ENCODE data around the gene GRIFIN. TPM values are rescaled to one million over a fixed set of nuclear protein-coding genes. Genes with fewer than 3 reads are reported as not detected.

GRIFIN gene
- total and polyA plus RNA-seq, 9 donors = 0.19 TPM; not detected in 8

- 73% methylated on average over 2 of the region's 6 CpGs for WGBS (ENCODE audit: insufficient coverage)
- no peaks in the 10 kb centered on the region for H3K36me3 ChIP-seq (ENCODE audit: control insufficient read depth, insufficient read depth, low read length)
- peaks cover 2% of the 10 kb centered on the region for H3K27me3 ChIP-seq (ENCODE audit: control insufficient read depth, insufficient read depth, low read length)
- H3K4me1 ChIP-seq (ENCODE audit: control insufficient read depth, insufficient read depth, low read length) = peaks cover 79% of the 10 kb centered on the region
- H3K27ac ChIP-seq (ENCODE audit: low read length) = peak overlapping the region; percentile 72
- no peaks in the 10 kb centered on the region for H3K9me3 ChIP-seq (replicated peaks; ENCODE audit: control insufficient read depth, low read depth, low read length)
- DNase-seq = no peak
- no peak overlapping the region for H3K4me3 ChIP-seq (ENCODE audit: low read length)
Measured at GRCh38 chr7:2498708-2499107, 22.5 kb upstream of the GRIFIN start.

DNA sequence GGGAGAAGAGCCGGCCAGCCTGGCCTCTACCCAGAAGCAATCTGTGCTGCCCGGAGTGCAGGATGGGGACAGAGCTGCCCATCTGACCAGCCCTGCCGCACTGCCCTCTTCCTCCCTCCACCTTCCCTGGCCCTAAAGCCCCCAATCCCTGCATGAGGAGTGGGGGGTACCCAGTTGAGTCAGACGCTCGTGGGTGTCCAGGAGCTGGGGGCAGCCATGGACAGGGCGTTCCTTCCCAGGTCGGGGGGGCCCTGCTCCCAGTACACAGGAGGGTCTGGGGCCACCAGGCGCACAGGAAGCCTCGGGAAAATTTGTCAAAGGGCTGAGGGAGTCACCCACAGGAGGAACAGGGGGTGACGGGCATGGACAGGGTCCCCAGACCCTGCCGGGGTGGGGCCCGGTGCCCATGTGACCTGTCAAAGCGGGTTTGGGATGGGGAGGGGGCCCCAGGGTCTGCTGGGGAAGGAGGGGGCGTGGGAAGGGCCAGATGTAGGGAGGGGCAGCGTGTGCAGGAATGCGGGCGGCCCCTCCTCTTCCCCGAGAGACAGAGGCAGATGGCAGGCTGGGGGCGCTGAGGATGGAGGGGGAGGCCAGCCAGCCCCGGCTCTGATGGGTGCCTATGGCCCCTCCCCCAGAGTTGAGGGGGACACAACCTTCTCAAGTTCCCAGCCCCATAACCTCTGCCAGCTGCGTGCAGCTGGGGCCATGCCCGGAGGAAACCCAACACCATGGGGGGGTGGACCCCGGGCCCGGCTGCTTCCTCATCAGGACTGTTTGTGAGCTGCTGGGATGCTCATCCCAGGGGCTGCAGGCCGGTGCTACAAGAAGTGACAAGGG lies 21.5 kb upstream of the GRIFIN start:
- H3K27ac ChIP-seq (ENCODE audit: low read length) = peak overlapping the region; percentile 81
- WGBS (ENCODE audit: insufficient coverage) = 10% methylated on average over 15 of the region's 25 CpGs
- peaks cover 6% of the 10 kb centered on the region for H3K27me3 ChIP-seq (ENCODE audit: control insufficient read depth, insufficient read depth, low read length)
- H3K9me3 ChIP-seq (replicated peaks; ENCODE audit: control insufficient read depth, low read depth, low read length) = no peaks in the 10 kb centered on the region
- peak; percentile 89 for DNase-seq
- H3K4me3 ChIP-seq (ENCODE audit: low read length) = no peak overlapping the region
- H3K4me1 ChIP-seq (ENCODE audit: control insufficient read depth, insufficient read depth, low read length) = peaks cover 79% of the 10 kb centered on the region
- H3K36me3 ChIP-seq (ENCODE audit: control insufficient read depth, insufficient read depth, low read length) = no peaks in the 10 kb centered on the region

GRCh38 chr7:2497065-2497464 lies 20.9 kb upstream of the GRIFIN start:
- Histone ChIP-seq H3K4me3 (ENCODE audit: low read length) (no peak overlapping the region), H3K27me3 (ENCODE audit: control insufficient read depth, insufficient read depth, low read length) (peaks cover 6% of the 10 kb centered on the region), H3K4me1 (ENCODE audit: control insufficient read depth, insufficient read depth, low read length) (peaks cover 77% of the 10 kb centered on the region), H3K27ac (ENCODE audit: low read length) (peak overlapping the region; percentile 81), H3K36me3 (ENCODE audit: control insufficient read depth, insufficient read depth, low read length) (no peaks in the 10 kb centered on the region), H3K9me3 (replicated peaks; ENCODE audit: control insufficient read depth, low read depth, low read length) (no peaks in the 10 kb centered on the region)
- no peak for DNase-seq
- WGBS (ENCODE audit: insufficient coverage) = 93% methylated on average over 2 of the region's 3 CpGs

DNA sequence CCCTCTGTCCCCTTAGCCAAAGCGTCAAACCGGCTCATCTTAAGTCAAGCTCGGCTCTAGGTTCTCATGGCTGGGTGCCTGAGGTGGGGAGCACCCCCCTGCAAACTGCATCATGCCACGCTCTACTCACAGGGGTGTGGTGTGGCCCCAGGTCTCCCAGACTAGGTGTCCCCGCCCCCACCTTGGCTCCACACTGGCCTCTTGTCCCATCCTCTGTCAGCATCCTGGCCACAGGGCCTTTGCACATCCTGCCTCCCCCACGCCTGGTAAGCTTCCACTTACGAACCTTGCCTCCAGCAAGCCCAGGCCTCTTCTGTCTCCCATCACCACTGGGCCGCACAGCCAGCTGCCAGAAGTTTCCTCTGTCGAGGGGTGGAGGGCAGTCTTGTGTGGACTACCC lies 20.2 kb upstream of the GRIFIN start:
- WGBS (ENCODE audit: insufficient coverage) = 74% methylated on average over 8 of the region's 9 CpGs
- peaks cover 77% of the 10 kb centered on the region for H3K4me1 ChIP-seq (ENCODE audit: control insufficient read depth, insufficient read depth, low read length)
- no peaks in the 10 kb centered on the region for H3K36me3 ChIP-seq (ENCODE audit: control insufficient read depth, insufficient read depth, low read length)
- no peak for DNase-seq
- H3K27me3 ChIP-seq (ENCODE audit: control insufficient read depth, insufficient read depth, low read length) = peaks cover 6% of the 10 kb centered on the region
- H3K9me3 ChIP-seq (replicated peaks; ENCODE audit: control insufficient read depth, low read depth, low read length) = no peaks in the 10 kb centered on the region
- no peak overlapping the region for H3K4me3 ChIP-seq (ENCODE audit: low read length)
- H3K27ac ChIP-seq (ENCODE audit: low read length) = peak overlapping the region; percentile 55

DNA sequence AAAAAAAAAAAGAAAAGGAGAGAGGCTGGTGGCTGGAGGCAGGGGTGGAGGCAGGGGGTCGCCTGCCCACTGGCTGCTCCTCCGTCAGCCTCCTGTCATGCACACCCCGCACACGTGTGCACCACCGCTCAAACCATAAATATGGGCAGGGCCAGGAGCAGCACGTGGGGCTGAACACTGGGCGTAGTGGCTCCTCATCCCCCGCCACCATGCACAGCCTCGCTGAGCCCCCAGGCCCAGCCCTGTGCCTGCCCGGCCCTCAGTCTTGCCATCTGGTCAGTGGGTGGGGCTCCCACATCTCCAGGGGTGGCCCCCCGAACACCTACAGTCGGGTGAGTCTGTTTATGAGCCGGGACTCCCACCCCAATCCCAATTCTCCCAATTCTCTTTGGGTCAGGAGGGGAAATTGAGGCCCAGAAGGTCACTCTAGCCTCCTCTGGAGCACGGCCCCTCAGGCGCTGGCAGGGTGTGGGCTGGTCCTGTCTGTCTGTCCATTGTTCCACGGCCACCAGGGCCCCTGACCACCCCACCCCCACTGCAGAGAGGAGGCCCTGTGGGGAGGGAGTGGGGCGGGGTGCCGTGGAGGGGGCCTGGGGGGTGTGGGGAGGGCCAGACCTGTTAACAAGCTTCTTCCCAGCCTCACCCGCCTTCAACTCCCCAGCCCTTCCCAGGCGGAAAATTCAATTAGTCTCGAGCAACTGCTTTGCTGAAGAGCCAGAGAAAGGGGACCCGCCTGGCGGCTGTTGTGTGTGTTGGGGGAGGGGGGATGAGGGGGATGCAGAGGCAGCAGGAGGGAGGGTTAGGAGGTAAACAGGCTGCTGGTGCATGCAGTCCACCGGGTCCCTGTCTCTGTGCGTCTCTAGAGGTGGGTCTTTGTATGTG lies 19.5 kb upstream of the GRIFIN start:
- Histone ChIP-seq H3K27me3 (ENCODE audit: control insufficient read depth, insufficient read depth, low read length) (peaks cover 6% of the 10 kb centered on the region), H3K4me3 (ENCODE audit: low read length) (no peak overlapping the region), H3K4me1 (ENCODE audit: control insufficient read depth, insufficient read depth, low read length) (peaks cover 77% of the 10 kb centered on the region), H3K9me3 (replicated peaks; ENCODE audit: control insufficient read depth, low read depth, low read length) (no peaks in the 10 kb centered on the region), H3K27ac (ENCODE audit: low read length) (peak overlapping the region; percentile 13), H3K36me3 (ENCODE audit: control insufficient read depth, insufficient read depth, low read length) (no peaks in the 10 kb centered on the region)
- DNase-seq = peak; percentile 90
- 54% methylated on average over 12 of the region's 25 CpGs for WGBS (ENCODE audit: insufficient coverage)

GRCh38 chr7:2494191-2495130 lies 18.3 kb upstream of the GRIFIN start:
- H3K9me3 ChIP-seq (replicated peaks; ENCODE audit: control insufficient read depth, low read depth, low read length) = no peaks in the 10 kb centered on the region
- no peak for DNase-seq
- peaks cover 78% of the 10 kb centered on the region for H3K4me1 ChIP-seq (ENCODE audit: control insufficient read depth, insufficient read depth, low read length)
- H3K4me3 ChIP-seq (ENCODE audit: low read length) = no peak overlapping the region
- H3K36me3 ChIP-seq (ENCODE audit: control insufficient read depth, insufficient read depth, low read length) = no peaks in the 10 kb centered on the region
- no peak overlapping the region for H3K27ac ChIP-seq (ENCODE audit: low read length)
- peaks cover 6% of the 10 kb centered on the region for H3K27me3 ChIP-seq (ENCODE audit: control insufficient read depth, insufficient read depth, low read length)
- WGBS (ENCODE audit: insufficient coverage) = 61% methylated on average over 23 of the region's 32 CpGs

DNA sequence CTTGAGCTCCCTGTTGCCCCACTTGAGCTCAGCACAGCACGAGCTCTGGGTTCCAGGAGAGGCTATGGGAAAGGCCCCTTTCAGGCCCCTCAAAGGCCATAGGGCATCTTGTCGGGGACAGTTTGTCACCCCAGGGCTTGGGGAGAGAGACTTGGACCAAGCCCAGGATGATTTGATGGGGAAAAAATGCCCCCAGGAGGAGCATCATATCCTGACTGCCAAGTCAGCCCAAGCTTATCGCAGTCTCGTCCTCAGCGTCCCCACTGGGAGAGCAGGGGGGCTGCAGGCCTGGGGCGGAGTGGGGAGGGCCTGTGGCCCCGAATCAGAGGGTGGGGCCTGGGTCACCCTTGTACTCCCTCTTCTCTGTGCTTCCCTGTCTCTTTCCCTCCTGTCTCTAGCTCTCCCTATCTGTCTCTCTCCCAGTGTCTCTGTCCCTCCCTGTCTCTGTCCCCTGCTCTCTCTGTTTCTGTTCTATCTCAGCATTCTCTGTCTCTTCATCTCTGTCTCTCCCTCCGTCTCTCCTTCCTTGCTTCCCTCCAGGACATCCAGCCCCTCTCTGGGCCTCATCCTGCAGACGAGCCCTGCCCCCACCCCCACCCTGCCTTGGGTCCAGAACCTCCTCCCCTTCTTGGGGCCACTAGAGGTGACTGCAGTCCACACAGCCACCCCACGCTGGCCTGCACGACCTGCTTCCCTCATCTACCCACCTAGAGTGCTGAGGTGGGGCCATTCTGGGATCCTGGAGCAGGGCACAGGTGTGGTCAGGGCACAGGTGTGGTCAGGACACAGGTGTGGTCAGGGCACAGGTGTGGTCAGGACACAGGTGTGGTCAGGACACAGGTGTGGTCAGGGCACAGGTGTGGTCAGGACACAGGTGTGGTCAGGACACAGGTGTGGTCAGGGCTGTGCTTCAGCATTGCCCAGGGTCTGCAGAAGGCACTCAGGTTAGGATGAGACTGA lies 17.3 kb upstream of the GRIFIN start:
- 46% methylated on average over 5 of the region's 11 CpGs for WGBS (ENCODE audit: insufficient coverage)
- DNase-seq = no peak
- peaks cover 6% of the 10 kb centered on the region for H3K27me3 ChIP-seq (ENCODE audit: control insufficient read depth, insufficient read depth, low read length)
- no peak overlapping the region for H3K4me3 ChIP-seq (ENCODE audit: low read length)
- no peak overlapping the region for H3K27ac ChIP-seq (ENCODE audit: low read length)
- no peaks in the 10 kb centered on the region for H3K9me3 ChIP-seq (replicated peaks; ENCODE audit: control insufficient read depth, low read depth, low read length)
- H3K36me3 ChIP-seq (ENCODE audit: control insufficient read depth, insufficient read depth, low read length) = no peaks in the 10 kb centered on the region
- H3K4me1 ChIP-seq (ENCODE audit: control insufficient read depth, insufficient read depth, low read length) = peaks cover 78% of the 10 kb centered on the region

DNA sequence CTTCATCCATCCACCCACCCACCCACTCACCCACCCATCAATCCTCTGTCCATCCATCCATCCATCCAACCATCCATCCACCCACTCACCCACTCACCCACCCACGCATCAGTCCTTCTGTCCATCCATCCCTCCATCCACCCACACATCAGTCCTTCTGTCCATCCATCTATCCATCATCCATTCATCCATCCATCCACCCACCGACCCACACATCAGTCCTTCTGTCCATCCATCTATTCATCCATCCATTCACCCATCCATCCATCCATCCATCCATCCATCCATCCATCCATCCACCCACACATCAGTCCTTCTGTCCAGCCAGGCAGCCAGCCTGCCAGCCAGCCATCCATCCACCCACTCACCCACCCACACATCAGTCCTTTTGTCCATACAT lies 15.8 kb upstream of the GRIFIN start:
- 100% methylated on average over 2 of the region's 2 CpGs for WGBS (ENCODE audit: insufficient coverage)

GRCh38 chr7:2490181-2490651 lies 14.0 kb upstream of the GRIFIN start:
- Histone ChIP-seq H3K27me3 (ENCODE audit: control insufficient read depth, insufficient read depth, low read length) (peaks cover 3% of the 10 kb centered on the region), H3K36me3 (ENCODE audit: control insufficient read depth, insufficient read depth, low read length) (no peaks in the 10 kb centered on the region), H3K4me3 (ENCODE audit: low read length) (no peak overlapping the region), H3K4me1 (ENCODE audit: control insufficient read depth, insufficient read depth, low read length) (peaks cover 62% of the 10 kb centered on the region), H3K9me3 (replicated peaks; ENCODE audit: control insufficient read depth, low read depth, low read length) (no peaks in the 10 kb centered on the region), H3K27ac (ENCODE audit: low read length) (peak overlapping the region; percentile 62)
- DNase-seq = peak; percentile 90
- 39% methylated on average over 12 of the region's 13 CpGs for WGBS (ENCODE audit: insufficient coverage)

More for the DNA sequence above, 15.8 kb upstream of the GRIFIN start:
- no peak for DNase-seq
- no peak overlapping the region for H3K27ac ChIP-seq (ENCODE audit: low read length)
- peaks cover 4% of the 10 kb centered on the region for H3K27me3 ChIP-seq (ENCODE audit: control insufficient read depth, insufficient read depth, low read length)
- H3K36me3 ChIP-seq (ENCODE audit: control insufficient read depth, insufficient read depth, low read length) = no peaks in the 10 kb centered on the region
- H3K9me3 ChIP-seq (replicated peaks; ENCODE audit: control insufficient read depth, low read depth, low read length) = no peaks in the 10 kb centered on the region
- H3K4me1 ChIP-seq (ENCODE audit: control insufficient read depth, insufficient read depth, low read length) = peaks cover 78% of the 10 kb centered on the region
- H3K4me3 ChIP-seq (ENCODE audit: low read length) = no peak overlapping the region

All from muscle of leg (tissue), 11 donors.